GM19043 (cell line): ENCODE results near the gene BANP.
"Not testable (repeated sequence)": the region's sequence is repeated elsewhere in the genome, so short reads cannot be mapped to it uniquely, and the experiment has no call there.

Experiments used
- ATAC-seq: cut with Tn5 transposase; IDR thresholded peaks from one replicate; pipeline ENCODE4 v1.9.1; 2021; ENCODE audit warnings: low read depth; ENCODE audit not compliant: unreplicated experiment

The BANP gene

GRCh38 chr16:87926246-87927194 lies 24.7 kb upstream of the BANP start:
- ATAC-seq: no peak

- no peak for ATAC-seq
These were observed 24.1 kb upstream of the BANP start for GRCh38 chr16:87927195-87927562.

- no peak for ATAC-seq
These were observed 21.2 kb upstream of the BANP start for GRCh38 chr16:87929986-87930385.

GRCh38 chr16:87930456-87930855 lies 20.8 kb upstream of the BANP start:
- ATAC-seq: no peak

- no peak for ATAC-seq
These were observed 19.7 kb upstream of the BANP start for GRCh38 chr16:87931504-87931903.

GRCh38 chr16:87932475-87933139 lies 18.6 kb upstream of the BANP start:
- not testable (repeated sequence) for ATAC-seq

GRCh38 chr16:87933140-87933495 lies 18.1 kb upstream of the BANP start:
- no peak for ATAC-seq

- not testable (repeated sequence) for ATAC-seq
These were observed 16.3 kb upstream of the BANP start for GRCh38 chr16:87934752-87935425.

GRCh38 chr16:87936016-87936374 lies 15.2 kb upstream of the BANP start:
- ATAC-seq: not testable (repeated sequence)

- ATAC-seq: no peak
These were observed 14.6 kb upstream of the BANP start, which contains the start of gene CA5A for GRCh38 chr16:87936375-87937230. CA5A (minus strand) TSS chr16:87936529; CDS start chr16:87936450, 79 bp downstream.

GRCh38 chr16:87937231-87937542 lies 14.0 kb upstream of the BANP start:
- not testable (repeated sequence) for ATAC-seq

- ATAC-seq: no peak
These were observed 12.8 kb upstream of the BANP start for GRCh38 chr16:87938412-87938949.

GRCh38 chr16:87939562-87940423 lies 11.4 kb upstream of the BANP start:
- no peak for ATAC-seq

- no peak for ATAC-seq
These were observed 8.6 kb upstream of the BANP start for GRCh38 chr16:87942680-87943079.

- ATAC-seq: no peak
These were observed 5.7 kb upstream of the BANP start for GRCh38 chr16:87945351-87946042.

GRCh38 chr16:87946596-87947347 lies 4.5 kb upstream of the BANP start:
- ATAC-seq: no peak

GRCh38 chr16:87947356-87948118 lies 3.7 kb upstream of the BANP start:
- ATAC-seq: no peak
